ENCODE data around the gene XRCC6.

Gene XRCC6

GRCh38 chr22:41641854-41642253 is 20.8 kb downstream of the XRCC6 start:
- Histone ChIP-seq H2BK5ac (ENCODE audit: low read length) (no peak overlapping the region), H3K4ac (ENCODE audit: low read depth, low read length) (no peak overlapping the region), H3K4me1 (ENCODE audit: control insufficient read depth, low read depth, low read length) (no peaks in the 10 kb centered on the region), H3K9ac (ENCODE audit: low read length) (no peak overlapping the region), H2AK5ac (ENCODE audit: low read length) (no peak overlapping the region), H3K4me3 (ENCODE audit: low read length) (no peak overlapping the region), H3K23ac (ENCODE audit: low read length) (no peak overlapping the region), H4K5ac (ENCODE audit: low read length) (no peak overlapping the region), H4K8ac (ENCODE audit: low read depth, low read length) (no peak overlapping the region), H2BK15ac (replicated peaks; ENCODE audit: low read depth) (no peak overlapping the region), H3K36me3 (ENCODE audit: control insufficient read depth, insufficient read depth, low read length) (peaks cover 19% of the 10 kb centered on the region), H3K79me2 (ENCODE audit: control insufficient read depth, insufficient read depth, low read length) (peaks cover 4% of the 10 kb centered on the region), H2BK120ac (ENCODE audit: low read depth, low read length) (no peak overlapping the region), H3K79me1 (ENCODE audit: low read length) (peaks cover 6% of the 10 kb centered on the region), H3K18ac (ENCODE audit: low read length) (no peak overlapping the region), H3K56ac (ENCODE audit: low read length) (no peak overlapping the region), H3K27me3 (ENCODE audit: insufficient read depth, low read length, poor library complexity) (no peaks in the 10 kb centered on the region), H3K4me2 (ENCODE audit: low read length) (no peak overlapping the region), H3K27ac (ENCODE audit: low read depth, low read length) (no peak overlapping the region)
- WGBS (ENCODE audit: extremely low coverage, insufficient coverage, low lambda C conversion rate): no CpG with 5 or more reads among the region's 7 CpGs
- DNase-seq: no peak

GRCh38 chr22:41642331-41643110 is 21.4 kb downstream of the XRCC6 start:
- H2BK5ac ChIP-seq (ENCODE audit: low read length): no peak overlapping the region
- H3K4me1 ChIP-seq (ENCODE audit: control insufficient read depth, low read depth, low read length): no peaks in the 10 kb centered on the region
- no peak for DNase-seq
- H3K79me1 ChIP-seq (ENCODE audit: low read length): peaks cover 6% of the 10 kb centered on the region
- no peak overlapping the region for H3K56ac ChIP-seq (ENCODE audit: low read length)
- H2AK5ac ChIP-seq (ENCODE audit: low read length): no peak overlapping the region
- H3K4me3 ChIP-seq (ENCODE audit: low read length): no peak overlapping the region
- peaks cover 4% of the 10 kb centered on the region for H3K79me2 ChIP-seq (ENCODE audit: control insufficient read depth, insufficient read depth, low read length)
- H3K23ac ChIP-seq (ENCODE audit: low read length): no peak overlapping the region
- H2BK15ac ChIP-seq (replicated peaks; ENCODE audit: low read depth): no peak overlapping the region
- H3K9ac ChIP-seq (ENCODE audit: low read length): no peak overlapping the region
- H3K27ac ChIP-seq (ENCODE audit: low read depth, low read length): no peak overlapping the region
- H3K36me3 ChIP-seq (ENCODE audit: control insufficient read depth, insufficient read depth, low read length): peaks cover 22% of the 10 kb centered on the region
- H4K5ac ChIP-seq (ENCODE audit: low read length): no peak overlapping the region
- no peak overlapping the region for H2BK120ac ChIP-seq (ENCODE audit: low read depth, low read length)
- WGBS (ENCODE audit: extremely low coverage, insufficient coverage, low lambda C conversion rate): no CpG with 5 or more reads among the region's 6 CpGs
- no peaks in the 10 kb centered on the region for H3K27me3 ChIP-seq (ENCODE audit: insufficient read depth, low read length, poor library complexity)
- H4K8ac ChIP-seq (ENCODE audit: low read depth, low read length): no peak overlapping the region
- H3K18ac ChIP-seq (ENCODE audit: low read length): no peak overlapping the region
- H3K4me2 ChIP-seq (ENCODE audit: low read length): no peak overlapping the region
- H3K4ac ChIP-seq (ENCODE audit: low read depth, low read length): no peak overlapping the region

GRCh38 chr22:41647771-41648170 is 26.7 kb downstream of the XRCC6 start:
- Histone ChIP-seq H2AK5ac (ENCODE audit: low read length) (no peak overlapping the region), H3K23ac (ENCODE audit: low read length) (no peak overlapping the region), H2BK5ac (ENCODE audit: low read length) (no peak overlapping the region), H3K4me2 (ENCODE audit: low read length) (no peak overlapping the region), H4K5ac (ENCODE audit: low read length) (no peak overlapping the region), H3K4me3 (ENCODE audit: low read length) (no peak overlapping the region), H3K79me1 (ENCODE audit: low read length) (peaks cover 1% of the 10 kb centered on the region), H3K27ac (ENCODE audit: low read depth, low read length) (no peak overlapping the region), H2BK15ac (replicated peaks; ENCODE audit: low read depth) (no peak overlapping the region), H3K4me1 (ENCODE audit: control insufficient read depth, low read depth, low read length) (no peaks in the 10 kb centered on the region), H3K4ac (ENCODE audit: low read depth, low read length) (no peak overlapping the region), H3K18ac (ENCODE audit: low read length) (no peak overlapping the region), H3K9ac (ENCODE audit: low read length) (no peak overlapping the region), H2BK120ac (ENCODE audit: low read depth, low read length) (no peak overlapping the region), H3K56ac (ENCODE audit: low read length) (no peak overlapping the region), H3K27me3 (ENCODE audit: insufficient read depth, low read length, poor library complexity) (no peaks in the 10 kb centered on the region), H4K8ac (ENCODE audit: low read depth, low read length) (no peak overlapping the region), H3K36me3 (ENCODE audit: control insufficient read depth, insufficient read depth, low read length) (peaks cover 24% of the 10 kb centered on the region), H3K79me2 (ENCODE audit: control insufficient read depth, insufficient read depth, low read length) (no peaks in the 10 kb centered on the region)
- no CpG with 5 or more reads among the region's 3 CpGs for WGBS (ENCODE audit: extremely low coverage, insufficient coverage, low lambda C conversion rate)
- no peak for DNase-seq

GRCh38 chr22:41648432-41648831 is 27.3 kb downstream of the XRCC6 start:
- H3K4me2 ChIP-seq (ENCODE audit: low read length): no peak overlapping the region
- H2BK15ac ChIP-seq (replicated peaks; ENCODE audit: low read depth): no peak overlapping the region
- H3K9ac ChIP-seq (ENCODE audit: low read length): no peak overlapping the region
- no peak overlapping the region for H3K4me3 ChIP-seq (ENCODE audit: low read length)
- H3K79me2 ChIP-seq (ENCODE audit: control insufficient read depth, insufficient read depth, low read length): no peaks in the 10 kb centered on the region
- H3K79me1 ChIP-seq (ENCODE audit: low read length): peaks cover 1% of the 10 kb centered on the region
- no peak overlapping the region for H4K8ac ChIP-seq (ENCODE audit: low read depth, low read length)
- no peak for DNase-seq
- H2BK5ac ChIP-seq (ENCODE audit: low read length): no peak overlapping the region
- H4K5ac ChIP-seq (ENCODE audit: low read length): no peak overlapping the region
- H3K27ac ChIP-seq (ENCODE audit: low read depth, low read length): no peak overlapping the region
- no peak overlapping the region for H3K23ac ChIP-seq (ENCODE audit: low read length)
- no CpG with 5 or more reads among the region's 1 CpG for WGBS (ENCODE audit: extremely low coverage, insufficient coverage, low lambda C conversion rate)
- no peaks in the 10 kb centered on the region for H3K27me3 ChIP-seq (ENCODE audit: insufficient read depth, low read length, poor library complexity)
- no peak overlapping the region for H2AK5ac ChIP-seq (ENCODE audit: low read length)
- H2BK120ac ChIP-seq (ENCODE audit: low read depth, low read length): no peak overlapping the region
- H3K56ac ChIP-seq (ENCODE audit: low read length): no peak overlapping the region
- H3K18ac ChIP-seq (ENCODE audit: low read length): no peak overlapping the region
- H3K4ac ChIP-seq (ENCODE audit: low read depth, low read length): no peak overlapping the region
- H3K36me3 ChIP-seq (ENCODE audit: control insufficient read depth, insufficient read depth, low read length): peaks cover 26% of the 10 kb centered on the region
- no peaks in the 10 kb centered on the region for H3K4me1 ChIP-seq (ENCODE audit: control insufficient read depth, low read depth, low read length)

GRCh38 chr22:41650229-41650628 is 29.1 kb downstream of the XRCC6 start:
- H2BK5ac ChIP-seq (ENCODE audit: low read length): no peak overlapping the region
- H2BK15ac ChIP-seq (replicated peaks; ENCODE audit: low read depth): no peak overlapping the region
- H3K79me1 ChIP-seq (ENCODE audit: low read length): peaks cover 3% of the 10 kb centered on the region
- no peak overlapping the region for H3K9ac ChIP-seq (ENCODE audit: low read length)
- no peak overlapping the region for H3K27ac ChIP-seq (ENCODE audit: low read depth, low read length)
- H3K23ac ChIP-seq (ENCODE audit: low read length): no peak overlapping the region
- no peak overlapping the region for H3K56ac ChIP-seq (ENCODE audit: low read length)
- no peaks in the 10 kb centered on the region for H3K27me3 ChIP-seq (ENCODE audit: insufficient read depth, low read length, poor library complexity)
- H3K4me2 ChIP-seq (ENCODE audit: low read length): no peak overlapping the region
- H3K4ac ChIP-seq (ENCODE audit: low read depth, low read length): no peak overlapping the region
- H3K18ac ChIP-seq (ENCODE audit: low read length): no peak overlapping the region
- no peak for DNase-seq
- H4K8ac ChIP-seq (ENCODE audit: low read depth, low read length): no peak overlapping the region
- H3K4me1 ChIP-seq (ENCODE audit: control insufficient read depth, low read depth, low read length): no peaks in the 10 kb centered on the region
- H2BK120ac ChIP-seq (ENCODE audit: low read depth, low read length): no peak overlapping the region
- H3K36me3 ChIP-seq (ENCODE audit: control insufficient read depth, insufficient read depth, low read length): peaks cover 34% of the 10 kb centered on the region
- no peak overlapping the region for H4K5ac ChIP-seq (ENCODE audit: low read length)
- H3K79me2 ChIP-seq (ENCODE audit: control insufficient read depth, insufficient read depth, low read length): no peaks in the 10 kb centered on the region
- H2AK5ac ChIP-seq (ENCODE audit: low read length): no peak overlapping the region
- no peak overlapping the region for H3K4me3 ChIP-seq (ENCODE audit: low read length)
- no CpG with 5 or more reads among the region's 1 CpG for WGBS (ENCODE audit: extremely low coverage, insufficient coverage, low lambda C conversion rate)

GRCh38 chr22:41650821-41651220 is 29.7 kb downstream of the XRCC6 start:
- no peak for DNase-seq
- Histone ChIP-seq H3K36me3 (ENCODE audit: control insufficient read depth, insufficient read depth, low read length) (peaks cover 32% of the 10 kb centered on the region), H3K4me2 (ENCODE audit: low read length) (no peak overlapping the region), H3K56ac (ENCODE audit: low read length) (no peak overlapping the region), H3K9ac (ENCODE audit: low read length) (no peak overlapping the region), H2BK15ac (replicated peaks; ENCODE audit: low read depth) (no peak overlapping the region), H3K23ac (ENCODE audit: low read length) (no peak overlapping the region), H4K5ac (ENCODE audit: low read length) (no peak overlapping the region), H2AK5ac (ENCODE audit: low read length) (no peak overlapping the region), H3K27me3 (ENCODE audit: insufficient read depth, low read length, poor library complexity) (no peaks in the 10 kb centered on the region), H2BK5ac (ENCODE audit: low read length) (no peak overlapping the region), H3K79me1 (ENCODE audit: low read length) (peaks cover 2% of the 10 kb centered on the region), H4K8ac (ENCODE audit: low read depth, low read length) (no peak overlapping the region), H2BK120ac (ENCODE audit: low read depth, low read length) (no peak overlapping the region), H3K4me3 (ENCODE audit: low read length) (no peak overlapping the region), H3K4me1 (ENCODE audit: control insufficient read depth, low read depth, low read length) (no peaks in the 10 kb centered on the region), H3K79me2 (ENCODE audit: control insufficient read depth, insufficient read depth, low read length) (no peaks in the 10 kb centered on the region), H3K27ac (ENCODE audit: low read depth, low read length) (no peak overlapping the region), H3K4ac (ENCODE audit: low read depth, low read length) (no peak overlapping the region), H3K18ac (ENCODE audit: low read length) (no peak overlapping the region)
- WGBS (ENCODE audit: extremely low coverage, insufficient coverage, low lambda C conversion rate): no CpG with 5 or more reads among the region's 11 CpGs

All from mesendoderm (in vitro differentiated cells).